Right lobe of liver (tissue), 4 donors: ENCODE results near the gene PROZ.

ENCODE experiments used
- CTCF ChIP-seq, 4 donors: fragments of 200-600 bp in 3 of 4; fragments of 450-650 bp in 1 of 4; IDR thresholded peaks; one replicate each; pipeline versions ENCODE4 v1.5.1 to v1.8.0; 2016 to 2022; ENCODE audit warnings: antibody characterized with exemption in 4 of 4, mild to moderate bottlenecking in 2 of 4
- POLR2A ChIP-seq: fragments of 450-650 bp; IDR thresholded peaks from one replicate; pipeline ENCODE4 v1.6.1; 2017; ENCODE audit warnings: antibody characterized with exemption, mild to moderate bottlenecking
- donor health status: DM: no; HTN: no; CAD: no.
- donor health status: DM: no; HTN: no; CAD: no.
- donor health status: DM: no; HTN: yes; CAD: no.

- TF ChIP-seq CTCF (IDR thresholded peaks at IDR 0.05), result no peak
- TF ChIP-seq POLR2A, result no peak
These were observed 47.0 kb downstream of the PROZ start for GRCh38 chr13:113205428-113205931.
